Activated CD8-positive, alpha-beta memory T cell treated with anti-CD3 and anti-CD28 coated beads, Interleukin-2, amount 50 U/mL, for 24 hours (primary cell): ENCODE measurements around the gene C12orf76.
A peak's percentile ranks its signal among the peaks of the same experiment; 100 is the strongest.
"Not testable (repeated sequence)": the region's sequence is repeated elsewhere in the genome, so short reads cannot be mapped to it uniquely, and the experiment has no call there.

Experiments
- DNase-seq: peaks from one replicate; pipeline ENCODE4 v3.0.0-alpha.2; 2020; ENCODE audit errors: extremely low read depth

C12orf76 gene

GRCh38 chr12:110023059-110023980 is 25.0 kb downstream of the C12orf76 start:
- DNase-seq, result no peak

GRCh38 chr12:110020956-110021355 is 27.4 kb downstream of the C12orf76 start:
- DNase-seq, result no peak

GRCh38 chr12:110015132-110015531 is 33.2 kb downstream of the C12orf76 start:
- no peak for DNase-seq

GRCh38 chr12:110012659-110013058 is 35.7 kb downstream of the C12orf76 start:
- no peak for DNase-seq

- DNase-seq, result no peak
Observed at GRCh38 chr12:110012137-110012536, 36.2 kb downstream of the C12orf76 start.

- no peak for DNase-seq
Observed at GRCh38 chr12:110010853-110011723, 37.2 kb downstream of the C12orf76 start.

- not testable (repeated sequence) for DNase-seq
Observed at GRCh38 chr12:110008681-110009398, 39.5 kb downstream of the C12orf76 start.

GRCh38 chr12:110007881-110008280 is 40.4 kb downstream of the C12orf76 start:
- DNase-seq, result no peak

- no peak for DNase-seq
Observed at GRCh38 chr12:110006115-110006514, 42.2 kb downstream of the C12orf76 start.

GRCh38 chr12:110005319-110005973 is 42.9 kb downstream of the C12orf76 start:
- no peak for DNase-seq

- DNase-seq, result no peak
Observed at GRCh38 chr12:110004598-110004997, 43.7 kb downstream of the C12orf76 start.

- no peak for DNase-seq
Observed at GRCh38 chr12:110002676-110003515, 45.4 kb downstream of the C12orf76 start.

- DNase-seq, result no peak
Observed at GRCh38 chr12:110001596-110001995, 46.7 kb downstream of the C12orf76 start.

GRCh38 chr12:109999983-110000505 is 48.3 kb downstream of the C12orf76 start:
- no peak for DNase-seq

- no peak for DNase-seq
Observed at GRCh38 chr12:109999649-109999971, 48.7 kb downstream of the C12orf76 start.

GRCh38 chr12:109998904-109999648 is 49.2 kb downstream of the C12orf76 start, which contains the start of gene ANKRD13A:
TSS of gene ANKRD13A (plus strand) at chr12:109999430. CDS start at chr12:109999689, 259 bp downstream.
- peak; percentile 73 for DNase-seq

- no peak for DNase-seq
Observed at GRCh38 chr12:109998241-109998903, 50.0 kb downstream of the C12orf76 start.

- no peak for DNase-seq
Observed at GRCh38 chr12:109997393-109997792, 50.9 kb downstream of the C12orf76 start.

- DNase-seq, result no peak
Observed at GRCh38 chr12:109996483-109996853, 51.9 kb downstream of the C12orf76 start.
